AG20443 (cell line): ENCODE data around the gene VPS39.

Source experiments
- DNase-seq: peaks from one replicate; pipeline ENCODE4 v3.0.0; 2012; ENCODE audit warnings: low spot score, mixed read lengths

The VPS39 gene

GRCh38 chr15:42146551-42147430 is 61.3 kb downstream of the VPS39 start:
- DNase-seq, result no peak

GRCh38 chr15:42145546-42146455 is 62.3 kb downstream of the VPS39 start:
- no peak for DNase-seq

GRCh38 chr15:42144841-42145375 is 63.2 kb downstream of the VPS39 start:
- DNase-seq, result no peak

- no peak for DNase-seq
Measured at GRCh38 chr15:42143866-42144625, 64.1 kb downstream of the VPS39 start.

- DNase-seq, result no peak
Measured at GRCh38 chr15:42143356-42143755, 64.7 kb downstream of the VPS39 start.

- no peak for DNase-seq
Measured at GRCh38 chr15:42141795-42142667, 66.1 kb downstream of the VPS39 start.

GRCh38 chr15:42141246-42141645 is 66.9 kb downstream of the VPS39 start:
- no peak for DNase-seq

GRCh38 chr15:42140383-42141070 is 67.6 kb downstream of the VPS39 start:
- no peak for DNase-seq

- no peak for DNase-seq
Measured at GRCh38 chr15:42139596-42139995, 68.5 kb downstream of the VPS39 start.

GRCh38 chr15:42138968-42139386 is 69.1 kb downstream of the VPS39 start:
- no peak for DNase-seq

- DNase-seq, result no peak
Measured at GRCh38 chr15:42138411-42138810, 69.7 kb downstream of the VPS39 start.

GRCh38 chr15:42137461-42138261 is 70.4 kb downstream of the VPS39 start:
- DNase-seq, result peak; percentile 71

GRCh38 chr15:42136513-42136912 is 71.6 kb downstream of the VPS39 start:
- no peak for DNase-seq

GRCh38 chr15:42135351-42135750 is 72.8 kb downstream of the VPS39 start:
- no peak for DNase-seq

GRCh38 chr15:42134617-42135245 is 73.4 kb downstream of the VPS39 start:
- no peak for DNase-seq

- peak; percentile 70 for DNase-seq
Measured at GRCh38 chr15:42133886-42134502, 74.1 kb downstream of the VPS39 start.

GRCh38 chr15:42133356-42133755 is 74.7 kb downstream of the VPS39 start:
- no peak for DNase-seq
